HFFc6 (cell line): ENCODE data around the gene KDELR3. TPM values are rescaled to one million over a fixed set of nuclear protein-coding genes. Genes with fewer than 3 reads are reported as not detected.
A peak's percentile ranks its signal among the peaks of the same experiment; 100 is the strongest.

Source experiments
- DNase-seq: peaks from one replicate; pipeline ENCODE4 v3.0.0-alpha.2; 2018
- H3K27ac Mint-ChIP-seq: 2 replicates; pipeline ENCODE4 v1.8.0; 2020; ENCODE audit warnings: mild to moderate bottlenecking, mixed read lengths
- H3K27me3 Mint-ChIP-seq: 2 replicates; pipeline ENCODE4 v1.8.0; 2021; ENCODE audit warnings: mild to moderate bottlenecking, moderate library complexity, mixed read lengths; ENCODE audit not compliant: insufficient read depth
- H3K36me3 Mint-ChIP-seq: 2 replicates; pipeline ENCODE4 v1.8.0; 2021; ENCODE audit warnings: low read depth, mixed read lengths
- H3K4me1 Mint-ChIP-seq: 2 replicates; pipeline ENCODE4 v1.8.0; 2020; ENCODE audit warnings: low read depth, mixed read lengths
- H3K4me3 Mint-ChIP-seq: 2 replicates; pipeline ENCODE4 v1.8.0; 2020; ENCODE audit warnings: mild to moderate bottlenecking, moderate library complexity, mixed read lengths
- H3K9me3 Mint-ChIP-seq: 2 replicates; pipeline ENCODE4 v1.8.0; 2020; ENCODE audit warnings: mild to moderate bottlenecking, mixed read lengths
- long read RNA-seq: library from polyadenylated mRNA; unstranded; transcript quantifications from one replicate; pipeline ENCODE4 v2.0.0, GENCODE V29; 2019
- total RNA-seq, 6 experiments: library from RNA; stranded (reverse); fragmentation: NEBNext Ultra II Directional; extraction: Animal tissue kit (Norgen Biotek cat#: 25700); gene quantifications; 2 replicates in 1 of 6; 3 replicates in 5 of 6; pipeline ENCODE4 v1.2.3, GENCODE V29; 2021
- TF ChIP-seq, protein P1 (sequence below): fragments of 200-600 bp; sonication (generic); IDR thresholded peaks from 2 replicates; pipeline ENCODE4 v1.5.0; 2021; ENCODE audit warnings: antibody characterized with exemption, mild to moderate bottlenecking

The KDELR3 gene
- total RNA-seq: 100 to 1,000 TPM; 138 to 187 (median 172) TPM
- long read RNA-seq, transcript KDELR3-201 (5 exons, 1,728 nt): major isoform, 362 of 423 reads
- long read RNA-seq, transcript KDELR3-202 (4 exons, 931 nt): minor isoform, 27 of 423 reads
- long read RNA-seq, partial matches to known transcripts: 5 of 423 reads
- long read RNA-seq, other reads (novel, unspliced or antisense): 29 of 423 reads

DNA sequence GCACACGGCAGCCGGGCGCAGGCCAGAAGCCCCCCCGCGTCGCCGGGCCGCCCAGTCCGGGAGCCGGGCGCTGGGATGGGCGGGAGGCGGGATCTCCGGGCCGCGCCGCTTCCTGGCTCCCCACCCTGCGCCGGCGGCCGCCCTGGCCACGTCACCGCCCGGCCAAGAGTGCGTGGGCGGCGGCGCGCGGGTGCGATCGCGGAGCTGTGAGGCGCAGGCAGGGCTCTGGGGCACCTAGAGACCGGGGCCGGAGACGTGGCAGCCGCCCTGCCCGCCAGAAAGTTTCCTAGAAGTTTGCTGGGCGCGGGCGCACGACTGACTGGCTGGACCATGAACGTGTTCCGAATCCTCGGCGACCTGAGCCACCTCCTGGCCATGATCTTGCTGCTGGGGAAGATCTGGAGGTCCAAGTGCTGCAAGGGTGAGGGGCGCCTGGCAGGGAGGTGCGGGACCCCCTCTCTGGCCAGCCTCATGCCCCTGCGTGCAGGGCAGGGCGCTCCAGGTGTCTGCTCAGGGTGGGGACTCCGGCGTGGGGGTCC is at the start of gene KDELR3:
KDELR3 (plus strand) TSS at position 193 of the 539 bp plus-strand sequence; CDS start at position 331, 138 bp downstream.
- Mint-ChIP-seq H3K27me3 (peaks cover 9% of the 10 kb centered on the region), H3K9me3 (no peaks in the 10 kb centered on the region), H3K4me3 (peak within 1 kb of the TSS; percentile 92), H3K36me3 (no peaks in the 10 kb centered on the region), H3K4me1 (peaks cover 9% of the 10 kb centered on the region), H3K27ac (peak within 1 kb of the TSS; percentile 93)
- TF ChIP-seq, protein P1, sequence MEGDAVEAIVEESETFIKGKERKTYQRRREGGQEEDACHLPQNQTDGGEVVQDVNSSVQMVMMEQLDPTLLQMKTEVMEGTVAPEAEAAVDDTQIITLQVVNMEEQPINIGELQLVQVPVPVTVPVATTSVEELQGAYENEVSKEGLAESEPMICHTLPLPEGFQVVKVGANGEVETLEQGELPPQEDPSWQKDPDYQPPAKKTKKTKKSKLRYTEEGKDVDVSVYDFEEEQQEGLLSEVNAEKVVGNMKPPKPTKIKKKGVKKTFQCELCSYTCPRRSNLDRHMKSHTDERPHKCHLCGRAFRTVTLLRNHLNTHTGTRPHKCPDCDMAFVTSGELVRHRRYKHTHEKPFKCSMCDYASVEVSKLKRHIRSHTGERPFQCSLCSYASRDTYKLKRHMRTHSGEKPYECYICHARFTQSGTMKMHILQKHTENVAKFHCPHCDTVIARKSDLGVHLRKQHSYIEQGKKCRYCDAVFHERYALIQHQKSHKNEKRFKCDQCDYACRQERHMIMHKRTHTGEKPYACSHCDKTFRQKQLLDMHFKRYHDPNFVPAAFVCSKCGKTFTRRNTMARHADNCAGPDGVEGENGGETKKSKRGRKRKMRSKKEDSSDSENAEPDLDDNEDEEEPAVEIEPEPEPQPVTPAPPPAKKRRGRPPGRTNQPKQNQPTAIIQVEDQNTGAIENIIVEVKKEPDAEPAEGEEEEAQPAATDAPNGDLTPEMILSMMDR: no peak
- DNase-seq: peak; percentile 48

- no peaks in the 10 kb centered on the region for H3K36me3 Mint-ChIP-seq
- no peak overlapping the region for H3K4me3 Mint-ChIP-seq
- no peak overlapping the region for H3K27ac Mint-ChIP-seq
- H3K9me3 Mint-ChIP-seq: no peaks in the 10 kb centered on the region
- no peaks in the 10 kb centered on the region for H3K4me1 Mint-ChIP-seq
- TF ChIP-seq, protein P1: no peak
- H3K27me3 Mint-ChIP-seq: peaks cover 21% of the 10 kb centered on the region
- DNase-seq: no peak
Observed at GRCh38 chr22:38418589-38418988, 49.3 kb upstream of the KDELR3 start.

GRCh38 chr22:38419121-38419857 is 48.6 kb upstream of the KDELR3 start:
- H3K4me1 Mint-ChIP-seq: no peaks in the 10 kb centered on the region
- H3K36me3 Mint-ChIP-seq: no peaks in the 10 kb centered on the region
- TF ChIP-seq, protein P1: no peak
- H3K27ac Mint-ChIP-seq: no peak overlapping the region
- no peaks in the 10 kb centered on the region for H3K9me3 Mint-ChIP-seq
- DNase-seq: no peak
- H3K4me3 Mint-ChIP-seq: no peak overlapping the region
- H3K27me3 Mint-ChIP-seq: peaks cover 21% of the 10 kb centered on the region

- H3K9me3 Mint-ChIP-seq: no peaks in the 10 kb centered on the region
- no peak overlapping the region for H3K27ac Mint-ChIP-seq
- H3K4me3 Mint-ChIP-seq: no peak overlapping the region
- no peaks in the 10 kb centered on the region for H3K36me3 Mint-ChIP-seq
- no peak for DNase-seq
- H3K4me1 Mint-ChIP-seq: no peaks in the 10 kb centered on the region
- H3K27me3 Mint-ChIP-seq: peaks cover 21% of the 10 kb centered on the region
- TF ChIP-seq, protein P1: no peak
Observed at GRCh38 chr22:38419858-38420160, 48.1 kb upstream of the KDELR3 start.

DNA sequence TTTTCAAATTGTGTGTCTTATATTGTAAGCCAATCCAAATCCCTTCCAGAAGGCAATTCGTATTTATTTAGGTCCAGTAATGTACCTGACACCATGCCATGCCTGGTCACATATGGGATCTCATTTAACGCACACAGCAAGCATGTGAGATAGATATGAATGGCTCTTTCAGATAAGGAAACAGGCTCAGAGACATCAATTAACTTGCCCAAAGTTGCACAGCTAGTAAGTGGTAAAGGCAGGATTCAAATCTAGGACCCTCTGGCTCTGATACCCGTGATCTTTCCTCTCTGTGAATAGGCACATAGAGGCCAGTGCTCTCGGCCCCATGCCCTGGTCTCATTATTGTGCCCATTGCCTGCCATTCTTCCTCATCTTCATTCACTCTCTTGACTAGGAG is 47.2 kb upstream of the KDELR3 start:
- Mint-ChIP-seq H3K9me3 (no peaks in the 10 kb centered on the region), H3K36me3 (no peaks in the 10 kb centered on the region), H3K4me3 (no peak overlapping the region), H3K27me3 (peaks cover 22% of the 10 kb centered on the region), H3K27ac (no peak overlapping the region), H3K4me1 (no peaks in the 10 kb centered on the region)
- TF ChIP-seq, protein P1: no peak
- DNase-seq: no peak
